ENCODE data around the gene SREBF2. TPM values are rescaled to one million over a fixed set of nuclear protein-coding genes. Genes with fewer than 3 reads are reported as not detected.
A peak's percentile ranks its signal among the peaks of the same experiment; 100 is the strongest.

The SREBF2 gene
- total RNA-seq (10 to 100 TPM; 85.1 to 87.1 TPM), polyA plus RNA-seq (24.5 TPM)

- POLR2A ChIA-PET = interaction anchor here (0.5 to 3.0 kb wide), 18 partner anchors 14 to 439 kb away, joined by 3 to 50 read pairs (median 6); partner anchors contain the start of genes CCDC134, CENPM, NDUFA6 and SNU13
These were observed at the start of gene SREBF2 for GRCh38 chr22:41832553-41833368. Gene SREBF2, plus strand, starts transcription at chr22:41833105. Its CDS starts 166 bp downstream, at chr22:41833271.

GRCh38 chr22:41787331-41787730 is 45.6 kb upstream of the SREBF2 start:
- H3K9me3 ChIP-seq (ENCODE audit: low read length) = no peaks in the 10 kb centered on the region
- no peak overlapping the region for H3K27ac ChIP-seq (ENCODE audit: low read depth, low read length)
- Mint-ChIP-seq H3K27me3 (no peaks in the 10 kb centered on the region), H3K27ac (peak overlapping the region in 6 of 8 donors; percentile 6 to 80 (median 59)), H3K4me1 (peaks cover 36 to 66% (median 57%) of the 10 kb centered on the region in 3 donors), H3K36me3 (peaks cover 5 to 60% (median 16%) of the 10 kb centered on the region in 3 donors), H3K9me3 (no peaks in the 10 kb centered on the region), H3K4me3 (peak overlapping the region in 1 of 7 donors; percentile 17)
- peaks cover 37% of the 10 kb centered on the region for H3K4me1 ChIP-seq (ENCODE audit: insufficient read depth, low read length)
- DNase-seq = no peak
- H3K27me3 ChIP-seq (ENCODE audit: insufficient read depth, low read length, poor library complexity, severe bottlenecking) = no peaks in the 10 kb centered on the region
- no peak overlapping the region for H3K4me3 ChIP-seq (ENCODE audit: low read length)
- POLR2A ChIA-PET = interaction anchor here (0.5 to 5.4 kb wide), 2 partner anchors 13 to 175 kb away, joined by 4 to 28 read pairs; partner anchors contain the start of gene CCDC134
- CTCF ChIA-PET = interaction anchor here (0.8 to 2.4 kb wide), 5 partner anchors 9 to 154 kb away, joined by 3 to 10 read pairs (median 4); partner anchors contain the start of gene CCDC134
- peaks cover 5% of the 10 kb centered on the region for H3K36me3 ChIP-seq (ENCODE audit: insufficient read depth, low read length)

More at GRCh38 chr22:41832553-41833368, at the start of gene SREBF2:
- H3K9me3 Mint-ChIP-seq = no peaks in the 10 kb centered on the region
- peaks cover 21 to 46% (median 35%) of the 10 kb centered on the region in 3 donors for H3K4me1 Mint-ChIP-seq
- peaks cover 24% of the 10 kb centered on the region for H3K4me1 ChIP-seq (ENCODE audit: insufficient read depth, low read length)
- H3K4me3 ChIP-seq (ENCODE audit: low read length) = peak within 1 kb of the TSS; percentile 99
- peak within 1 kb of the TSS; percentile 95 to 99 (median 97) for H3K4me3 Mint-ChIP-seq
- no peaks in the 10 kb centered on the region for H3K27me3 Mint-ChIP-seq
- H3K36me3 Mint-ChIP-seq = peaks cover 0 to 26% (median 6%) of the 10 kb centered on the region in 3 donors
- no peaks in the 10 kb centered on the region for H3K27me3 ChIP-seq (ENCODE audit: insufficient read depth, low read length, poor library complexity, severe bottlenecking)
- no peaks in the 10 kb centered on the region for H3K9me3 ChIP-seq (ENCODE audit: low read length)
- CTCF ChIA-PET = interaction anchor here (0.6 to 4.7 kb wide), 13 partner anchors 10 to 166 kb away, joined by 3 to 35 read pairs (median 4); no protein-coding TSS in a partner anchor
- H3K36me3 ChIP-seq (ENCODE audit: insufficient read depth, low read length) = peaks cover 6% of the 10 kb centered on the region
- H3K27ac ChIP-seq (ENCODE audit: low read depth, low read length) = peak within 1 kb of the TSS; percentile 97
- H3K27ac Mint-ChIP-seq = peak within 1 kb of the TSS; percentile 98 to 100 (median 99)
- DNase-seq = peak; percentile 97 to 99 (median 98)

DNA sequence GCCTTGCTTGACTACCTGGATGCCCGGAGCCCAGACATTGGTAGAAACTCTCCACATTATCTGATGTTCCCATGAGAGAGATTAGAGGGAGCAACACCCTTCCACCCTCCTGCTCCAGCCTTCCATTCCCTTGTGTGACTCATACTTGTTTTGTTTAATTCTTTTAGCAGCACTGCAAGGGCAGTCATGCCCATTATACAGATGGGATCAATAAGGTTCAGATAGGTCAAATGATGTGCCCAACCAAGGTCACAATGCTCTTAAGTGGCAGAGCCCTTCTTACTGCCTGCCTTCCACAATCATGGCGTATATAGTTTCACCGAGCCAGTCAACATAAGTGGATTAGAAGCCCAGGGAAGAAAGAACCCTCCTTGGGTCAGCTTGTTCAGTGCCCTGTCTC is 39.0 kb upstream of the SREBF2 start:
- H3K9me3 ChIP-seq (ENCODE audit: low read length) = no peaks in the 10 kb centered on the region
- peak overlapping the region in 3 of 8 donors; percentile 1 to 73 (median 28) for H3K27ac Mint-ChIP-seq
- H3K4me3 Mint-ChIP-seq = no peak overlapping the region
- ChIA-PET CTCF (interaction anchor here (1.7 to 2.6 kb wide), 2 partner anchors 12 to 13 kb away, joined by 4 to 8 read pairs; no protein-coding TSS in a partner anchor), POLR2A (no interaction called here)
- H3K36me3 Mint-ChIP-seq = peaks cover 9 to 66% (median 25%) of the 10 kb centered on the region in 3 donors
- no peaks in the 10 kb centered on the region for H3K27me3 ChIP-seq (ENCODE audit: insufficient read depth, low read length, poor library complexity, severe bottlenecking)
- no peak for DNase-seq
- H3K36me3 ChIP-seq (ENCODE audit: insufficient read depth, low read length) = peaks cover 20% of the 10 kb centered on the region
- H3K4me3 ChIP-seq (ENCODE audit: low read length) = no peak overlapping the region
- peaks cover 5 to 19% (median 19%) of the 10 kb centered on the region in 3 donors for H3K4me1 Mint-ChIP-seq
- no peaks in the 10 kb centered on the region for H3K9me3 Mint-ChIP-seq
- H3K27me3 Mint-ChIP-seq = no peaks in the 10 kb centered on the region
- no peak overlapping the region for H3K27ac ChIP-seq (ENCODE audit: low read depth, low read length)
- H3K4me1 ChIP-seq (ENCODE audit: insufficient read depth, low read length) = no peaks in the 10 kb centered on the region

DNA sequence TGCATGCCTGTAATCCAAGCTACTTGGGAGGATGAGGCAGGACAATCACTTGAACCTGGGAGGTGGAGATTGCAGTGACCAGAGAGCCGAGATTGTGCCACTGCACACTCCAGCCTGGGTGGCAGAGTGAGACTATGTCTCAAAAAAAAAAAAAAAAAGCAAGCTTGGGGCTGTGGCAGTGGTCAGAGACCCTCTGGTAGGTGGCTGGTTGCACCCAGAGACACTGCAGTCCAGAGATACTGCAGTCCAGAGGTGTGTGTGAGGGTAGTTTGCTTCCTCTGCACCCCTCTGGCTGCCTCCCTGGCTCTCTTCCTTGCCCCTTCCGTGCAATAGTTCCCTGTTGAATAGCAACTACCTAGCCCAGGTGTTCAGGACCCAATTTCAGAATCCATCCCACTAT is 34.2 kb upstream of the SREBF2 start:
- H3K36me3 ChIP-seq (ENCODE audit: insufficient read depth, low read length) = peaks cover 15% of the 10 kb centered on the region
- no peak for DNase-seq
- H3K9me3 ChIP-seq (ENCODE audit: low read length) = no peaks in the 10 kb centered on the region
- H3K27ac ChIP-seq (ENCODE audit: low read depth, low read length) = no peak overlapping the region
- ChIA-PET POLR2A (interaction anchor here (2.5 to 6.5 kb wide), 5 partner anchors 10 to 110 kb away, joined by 11 to 153 read pairs (median 24); partner anchors contain the start of genes SNU13 and SREBF2), CTCF (interaction anchor here (1.2 to 4.2 kb wide), 11 partner anchors 10 to 142 kb away, joined by 3 to 62 read pairs (median 8); no protein-coding TSS in a partner anchor)
- Mint-ChIP-seq H3K4me1 (peaks cover 26 to 42% (median 34%) of the 10 kb centered on the region in 3 donors), H3K27ac (peak overlapping the region in 7 of 8 donors; percentile 88 to 99 (median 97)), H3K4me3 (peak overlapping the region in 6 of 7 donors; percentile 65 to 99 (median 91)), H3K27me3 (no peaks in the 10 kb centered on the region), H3K9me3 (no peaks in the 10 kb centered on the region), H3K36me3 (peaks cover 3 to 51% (median 9%) of the 10 kb centered on the region in 3 donors)
- H3K27me3 ChIP-seq (ENCODE audit: insufficient read depth, low read length, poor library complexity, severe bottlenecking) = no peaks in the 10 kb centered on the region
- H3K4me1 ChIP-seq (ENCODE audit: insufficient read depth, low read length) = peaks cover 29% of the 10 kb centered on the region
- H3K4me3 ChIP-seq (ENCODE audit: low read length) = no peak overlapping the region

DNA sequence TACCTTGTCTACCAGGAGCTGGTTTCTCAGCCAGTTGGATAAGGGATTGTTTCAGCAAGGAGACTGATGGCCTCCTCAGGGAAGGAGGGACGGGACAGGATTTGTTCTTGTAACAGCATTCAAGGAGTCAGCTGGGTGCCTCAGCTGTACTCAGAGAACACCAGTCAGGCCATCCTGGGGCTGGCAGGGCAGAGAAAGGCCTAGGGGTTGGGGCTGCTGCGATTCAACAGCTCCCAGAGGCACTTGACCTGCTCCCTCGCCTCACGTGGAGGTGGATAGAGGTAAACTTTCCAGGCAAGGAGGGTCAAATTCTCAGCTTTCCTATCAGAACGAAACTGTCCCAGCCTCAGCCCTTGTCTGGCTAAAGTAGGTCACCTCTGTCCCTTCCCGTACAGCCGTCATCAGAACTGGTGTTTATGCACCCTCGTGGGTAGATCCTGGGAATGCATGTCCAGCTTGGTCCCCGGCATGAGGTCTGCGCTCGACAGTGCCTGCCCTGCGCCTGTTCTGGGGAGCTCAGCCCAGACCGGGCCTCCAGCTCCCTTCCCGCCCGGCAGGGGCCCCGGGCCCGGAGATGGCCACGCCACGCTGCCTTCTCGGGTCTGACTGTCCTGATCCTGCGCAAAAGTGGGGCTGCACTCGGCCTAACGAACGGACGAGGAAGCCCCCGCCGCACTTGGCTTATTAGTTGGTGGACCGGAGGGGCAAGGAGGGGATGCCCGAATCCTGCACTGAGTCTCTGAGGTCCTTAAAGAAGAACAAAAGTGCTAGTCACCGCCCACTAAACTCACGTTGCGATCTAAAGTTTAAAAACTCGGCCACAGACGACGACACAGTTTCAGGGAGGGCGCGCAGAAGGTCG is 33.2 kb upstream of the SREBF2 start:
- CTCF ChIA-PET = interaction anchor here (0.8 to 4.2 kb wide), 16 partner anchors 9 to 143 kb away, joined by 3 to 62 read pairs (median 6); partner anchors contain the start of gene SREBF2
- H3K27ac Mint-ChIP-seq = peak overlapping the region; percentile 89 to 100 (median 98)
- no peaks in the 10 kb centered on the region for H3K9me3 ChIP-seq (ENCODE audit: low read length)

GRCh38 chr22:41800348-41801146 is 32.4 kb upstream of the SREBF2 start, which contains the start of gene CCDC134:
Gene CCDC134, plus strand, starts transcription at chr22:41800679. Its CDS starts 8,212 bp downstream, at chr22:41808891.
- H3K9me3 Mint-ChIP-seq = no peaks in the 10 kb centered on the region
- peak within 1 kb of the TSS; percentile 87 to 99 (median 94) for H3K4me3 Mint-ChIP-seq
- peak within 1 kb of the TSS; percentile 89 to 100 (median 98) for H3K27ac Mint-ChIP-seq

More for the DNA sequence above, 33.2 kb upstream of the SREBF2 start:
- DNase-seq = peak in 3 of 5 donors; percentile 5 to 35 (median 23)
- POLR2A ChIA-PET = interaction anchor here (0.7 to 6.5 kb wide), 22 partner anchors 7 to 815 kb away, joined by 3 to 153 read pairs (median 5); partner anchors contain the start of genes CENPM, POLDIP3, SNU13 and SREBF2
- Mint-ChIP-seq H3K4me1 (peaks cover 28 to 52% (median 44%) of the 10 kb centered on the region in 3 donors), H3K4me3 (peak overlapping the region; percentile 87 to 99 (median 94)), H3K36me3 (peaks cover 0 to 41% (median 3%) of the 10 kb centered on the region in 3 donors), H3K9me3 (no peaks in the 10 kb centered on the region), H3K27me3 (no peaks in the 10 kb centered on the region)
- Histone ChIP-seq H3K36me3 (ENCODE audit: insufficient read depth, low read length) (peaks cover 6% of the 10 kb centered on the region), H3K27me3 (ENCODE audit: insufficient read depth, low read length, poor library complexity, severe bottlenecking) (no peaks in the 10 kb centered on the region), H3K4me1 (ENCODE audit: insufficient read depth, low read length) (peaks cover 32% of the 10 kb centered on the region), H3K27ac (ENCODE audit: low read depth, low read length) (peak overlapping the region; percentile 96), H3K4me3 (ENCODE audit: low read length) (peak overlapping the region; percentile 96)

More at GRCh38 chr22:41800348-41801146, 32.4 kb upstream of the SREBF2 start, which contains the start of gene CCDC134:
- Histone ChIP-seq H3K4me3 (ENCODE audit: low read length) (peak within 1 kb of the TSS; percentile 96), H3K4me1 (ENCODE audit: insufficient read depth, low read length) (peaks cover 33% of the 10 kb centered on the region), H3K27ac (ENCODE audit: low read depth, low read length) (peak within 1 kb of the TSS; percentile 96), H3K27me3 (ENCODE audit: insufficient read depth, low read length, poor library complexity, severe bottlenecking) (no peaks in the 10 kb centered on the region), H3K36me3 (ENCODE audit: insufficient read depth, low read length) (no peaks in the 10 kb centered on the region), H3K9me3 (ENCODE audit: low read length) (no peaks in the 10 kb centered on the region)
- H3K27me3 Mint-ChIP-seq = no peaks in the 10 kb centered on the region
- CTCF ChIA-PET = interaction anchor here (0.7 to 4.2 kb wide), 14 partner anchors 14 to 140 kb away, joined by 3 to 62 read pairs (median 8); partner anchors contain the start of gene SREBF2
- peaks cover 28 to 58% (median 44%) of the 10 kb centered on the region in 3 donors for H3K4me1 Mint-ChIP-seq
- peak; percentile 88 to 94 (median 91) for DNase-seq
- H3K36me3 Mint-ChIP-seq = peaks cover 0 to 34% (median 0%) of the 10 kb centered on the region in 3 donors
- POLR2A ChIA-PET = interaction anchor here (0.6 to 6.5 kb wide), 27 partner anchors 8 to 815 kb away, joined by 3 to 153 read pairs (median 5); partner anchors contain the start of genes CENPM, POLDIP3, SMDT1 and SNU13
